ENCODE data around the gene ITGA3. TPM values are rescaled to one million over a fixed set of nuclear protein-coding genes. Genes with fewer than 3 reads are reported as not detected.
A peak's percentile ranks its signal among the peaks of the same experiment; 100 is the strongest.

The ITGA3 gene
- total RNA-seq, 1 donor from 2014 or later, result 143 TPM

GRCh38 chr17:50130559-50131305 is 74.8 kb downstream of the ITGA3 start:
- Mint-ChIP-seq H3K4me3 (peak overlapping the region; percentile 65), H3K27ac (no peak overlapping the region), H3K27me3 (ENCODE audit: low read depth) (peaks cover 8% of the 10 kb centered on the region), H3K4me1 (peaks cover 20% of the 10 kb centered on the region), H3K36me3 (peaks cover 2% of the 10 kb centered on the region), H3K9me3 (no peaks in the 10 kb centered on the region)
- TF ChIP-seq CTCF (IDR thresholded peaks at IDR 0.05; ENCODE audit: unreplicated experiment), result no peak
- DNase-seq (ENCODE audit: low spot score in 2 of 2, unreplicated experiment in 2 of 2), result no peak

- Mint-ChIP-seq H3K27ac (no peak overlapping the region), H3K4me3 (no peak overlapping the region), H3K27me3 (ENCODE audit: low read depth) (peaks cover 8% of the 10 kb centered on the region), H3K4me1 (peaks cover 20% of the 10 kb centered on the region), H3K9me3 (no peaks in the 10 kb centered on the region), H3K36me3 (peaks cover 11% of the 10 kb centered on the region)
- no peak for TF ChIP-seq CTCF (IDR thresholded peaks at IDR 0.05; ENCODE audit: unreplicated experiment)
- no peak for DNase-seq (ENCODE audit: low spot score in 2 of 2, unreplicated experiment in 2 of 2)
Measured at GRCh38 chr17:50132104-50132794, 76.3 kb downstream of the ITGA3 start.

- Mint-ChIP-seq H3K27me3 (ENCODE audit: low read depth) (peaks cover 8% of the 10 kb centered on the region), H3K4me3 (no peak overlapping the region), H3K9me3 (no peaks in the 10 kb centered on the region), H3K27ac (no peak overlapping the region), H3K36me3 (peaks cover 19% of the 10 kb centered on the region), H3K4me1 (peaks cover 12% of the 10 kb centered on the region)
- no peak for DNase-seq (ENCODE audit: low spot score in 2 of 2, unreplicated experiment in 2 of 2)
- TF ChIP-seq CTCF (IDR thresholded peaks at IDR 0.05; ENCODE audit: unreplicated experiment), result no peak
Measured at GRCh38 chr17:50133028-50133768, 77.3 kb downstream of the ITGA3 start.

GRCh38 chr17:50133769-50134099 is 77.8 kb downstream of the ITGA3 start:
- no peak for DNase-seq (ENCODE audit: low spot score in 2 of 2, unreplicated experiment in 2 of 2)
- Mint-ChIP-seq H3K4me1 (peaks cover 8% of the 10 kb centered on the region), H3K27ac (no peak overlapping the region), H3K9me3 (no peaks in the 10 kb centered on the region), H3K4me3 (no peak overlapping the region), H3K36me3 (peaks cover 24% of the 10 kb centered on the region), H3K27me3 (ENCODE audit: low read depth) (peaks cover 7% of the 10 kb centered on the region)
- TF ChIP-seq CTCF (IDR thresholded peaks at IDR 0.05; ENCODE audit: unreplicated experiment), result no peak

GRCh38 chr17:50134206-50135110 is 78.5 kb downstream of the ITGA3 start:
- peaks cover 30% of the 10 kb centered on the region for H3K36me3 Mint-ChIP-seq
- H3K4me1 Mint-ChIP-seq, result peaks cover 5% of the 10 kb centered on the region
- H3K27ac Mint-ChIP-seq, result no peak overlapping the region
- no peaks in the 10 kb centered on the region for H3K9me3 Mint-ChIP-seq
- peaks cover 6% of the 10 kb centered on the region for H3K27me3 Mint-ChIP-seq (ENCODE audit: low read depth)
- no peak overlapping the region for H3K4me3 Mint-ChIP-seq
- DNase-seq (ENCODE audit: low spot score in 2 of 2, unreplicated experiment in 2 of 2), result no peak
- no peak for TF ChIP-seq CTCF (IDR thresholded peaks at IDR 0.05; ENCODE audit: unreplicated experiment)
